Activated gamma-delta T cell treated with anti-CD3 and anti-CD28 coated beads, Interleukin-2, amount 50 U/mL, for 16 hours (primary cell): Measurements from ENCODE around the gene ENDOG.
"Not testable (repeated sequence)": the region's sequence is repeated elsewhere in the genome, so short reads cannot be mapped to it uniquely, and the experiment has no call there.

ENCODE experiments used
- DNase-seq: peaks from one replicate; pipeline ENCODE4 v3.0.0-alpha.2; 2020; ENCODE audit warnings: low read depth

ENDOG gene

GRCh38 chr9:128818099-128818838 is at the start of gene ENDOG:
Gene ENDOG, plus strand, starts transcription at chr9:128818500. Its CDS starts 185 bp downstream, at chr9:128818685.
- peak; percentile 96 for DNase-seq

- DNase-seq: no peak
Measured at GRCh38 chr9:128768606-128769005, 49.7 kb upstream of the ENDOG start.

- DNase-seq: no peak
Measured at GRCh38 chr9:128770286-128771030, 47.8 kb upstream of the ENDOG start.

- no peak for DNase-seq
Measured at GRCh38 chr9:128771094-128771721, 47.1 kb upstream of the ENDOG start.

- peak; percentile 88 for DNase-seq
Measured at GRCh38 chr9:128771745-128772519, 46.4 kb upstream of the ENDOG start, which contains the start of gene ZER1. Gene ZER1, minus strand, starts transcription at chr9:128771927. Its CDS starts 16,362 bp downstream, at chr9:128755565.

GRCh38 chr9:128773049-128773448 is 45.3 kb upstream of the ENDOG start:
- DNase-seq: no peak

GRCh38 chr9:128774804-128775203 is 43.5 kb upstream of the ENDOG start:
- no peak for DNase-seq

- not testable (repeated sequence) for DNase-seq
Measured at GRCh38 chr9:128780093-128780492, 38.2 kb upstream of the ENDOG start.

- no peak for DNase-seq
Measured at GRCh38 chr9:128781187-128782070, 36.9 kb upstream of the ENDOG start.

GRCh38 chr9:128782669-128783068 is 35.6 kb upstream of the ENDOG start:
- no peak for DNase-seq

GRCh38 chr9:128785427-128785826 is 32.9 kb upstream of the ENDOG start:
- DNase-seq: no peak

GRCh38 chr9:128786681-128787601 is 31.4 kb upstream of the ENDOG start, which contains the start of gene TBC1D13:
Gene TBC1D13, plus strand, starts transcription at chr9:128787253. Its CDS starts 101 bp downstream, at chr9:128787354.
- DNase-seq: peak; percentile 85

GRCh38 chr9:128787659-128788058 is 30.6 kb upstream of the ENDOG start:
- no peak for DNase-seq

- DNase-seq: no peak
Measured at GRCh38 chr9:128788445-128788844, 29.9 kb upstream of the ENDOG start.

- DNase-seq: no peak
Measured at GRCh38 chr9:128790536-128790935, 27.8 kb upstream of the ENDOG start.

- DNase-seq: no peak
Measured at GRCh38 chr9:128792134-128792533, 26.2 kb upstream of the ENDOG start.

- DNase-seq: no peak
Measured at GRCh38 chr9:128792978-128793686, 25.2 kb upstream of the ENDOG start.

GRCh38 chr9:128794961-128795360 is 23.3 kb upstream of the ENDOG start:
- DNase-seq: not testable (repeated sequence)

- DNase-seq: no peak
Measured at GRCh38 chr9:128798896-128799295, 19.4 kb upstream of the ENDOG start.
